Vagina (tissue), 2 donors: ENCODE data around the gene REC8. TPM values are rescaled to one million over a fixed set of nuclear protein-coding genes. Genes with fewer than 3 reads are reported as not detected.

Source experiments
- DNase-seq, 2 donors: peaks; one replicate each; pipeline ENCODE4 v3.0.0-alpha.2; 2017; ENCODE audit errors: extremely low spot score in 2 of 2
- H3K27ac ChIP-seq: fragments of 200-600 bp; sonication (generic); one replicate; pipeline ENCODE4 v1.5.1; 2019
- H3K27me3 ChIP-seq: fragments of 200-600 bp; sonication (generic); one replicate; pipeline ENCODE4 v1.5.1; 2019
- H3K36me3 ChIP-seq, 2 donors: fragments of 200-600 bp; sonication (generic); one replicate each; pipeline ENCODE4 v1.5.1; 2017 to 2019
- H3K4me1 ChIP-seq: fragments of 200-600 bp; sonication (generic); one replicate; pipeline ENCODE4 v1.5.1; 2019
- H3K4me3 ChIP-seq, 2 donors: fragments of 200-600 bp; sonication (generic); 1 replicate in 1 of 2; 2 replicates in 1 of 2; pipeline ENCODE4 v1.5.1; 2016 to 2019
- H3K9me3 ChIP-seq: fragments of 200-600 bp; sonication (generic); one replicate; pipeline ENCODE4 v1.5.1; 2019
- CTCF ChIP-seq, 3 experiments: fragments of 450-650 bp in 2 of 3; fragments of 200-600 bp in 1 of 3; sonication (generic) in 1 of 3; IDR thresholded peaks; one replicate each; pipeline ENCODE4 v1.5.1; 2017 to 2019; ENCODE audit warnings: antibody characterized with exemption in 3 of 3, mild to moderate bottlenecking in 2 of 3, moderate library complexity in 2 of 3
- POLR2A ChIP-seq, 2 donors: fragments of 450-650 bp; IDR thresholded peaks; one replicate each; pipeline ENCODE4 v1.6.1; 2017; ENCODE audit warnings: antibody characterized with exemption in 2 of 2, mild to moderate bottlenecking in 2 of 2, moderate library complexity in 2 of 2
- POLR2AphosphoS5 ChIP-seq, 2 donors: sonication (generic); formaldehyde crosslinking; IDR thresholded peaks; one replicate each; pipeline ENCODE4 v1.9.0; 2017; ENCODE audit warnings: antibody characterized with exemption in 2 of 2, mild to moderate bottlenecking in 2 of 2, low read depth in 1 of 2; ENCODE audit not compliant: insufficient read depth in 1 of 2
- intact Hi-C: fragments of 100-400 bp; cut with DNase I; formaldehyde crosslinking; loops from one replicate; pipeline ENCODE4 v1.15.1; 2023
- total RNA-seq: library from RNA; depleted of rRNA; stranded (reverse); fragments of >200 nt; gene quantifications from one replicate; pipeline ENCODE4 v1.2.3, GENCODE V29; 2016

The REC8 gene
- total RNA-seq, 1 donor from 2014 or later, result 5.9 TPM

- H3K36me3 ChIP-seq, result peaks cover 0 to 40% of the 10 kb centered on the region in 2 donors
- peaks cover 26% of the 10 kb centered on the region for H3K4me1 ChIP-seq
- DNase-seq, result no peak
- no peaks in the 10 kb centered on the region for H3K9me3 ChIP-seq
- intact Hi-C loops, result no loop called here
- no peak overlapping the region for H3K4me3 ChIP-seq
- TF ChIP-seq CTCF (IDR thresholded peaks at IDR 0.05) (no peak), POLR2AphosphoS5 (IDR thresholded peaks at IDR 0.05; ENCODE audit: insufficient read depth in 1 of 2, low read depth in 1 of 2) (no peak), POLR2A (IDR thresholded peaks at IDR 0.05) (no peak)
- H3K27me3 ChIP-seq, result no peaks in the 10 kb centered on the region
- no peak overlapping the region for H3K27ac ChIP-seq
Measured at GRCh38 chr14:24184104-24184970, 12.5 kb downstream of the REC8 start.

- no peak for TF ChIP-seq POLR2A (IDR thresholded peaks at IDR 0.05)
- no peak for TF ChIP-seq CTCF (IDR thresholded peaks at IDR 0.05)
- no peak for TF ChIP-seq POLR2AphosphoS5 (IDR thresholded peaks at IDR 0.05; ENCODE audit: insufficient read depth in 1 of 2, low read depth in 1 of 2)
- Histone ChIP-seq H3K9me3 (no peaks in the 10 kb centered on the region), H3K27me3 (no peaks in the 10 kb centered on the region), H3K27ac (no peak overlapping the region), H3K36me3 (peaks cover 0 to 44% of the 10 kb centered on the region in 2 donors), H3K4me3 (no peak overlapping the region), H3K4me1 (peaks cover 19% of the 10 kb centered on the region)
- no peak for DNase-seq
- intact Hi-C loops, result no loop called here
Measured at GRCh38 chr14:24185026-24185425, 13.1 kb downstream of the REC8 start.

GRCh38 chr14:24185741-24186140 lies 13.9 kb downstream of the REC8 start:
- TF ChIP-seq CTCF (IDR thresholded peaks at IDR 0.05) (no peak), POLR2A (IDR thresholded peaks at IDR 0.05) (no peak), POLR2AphosphoS5 (IDR thresholded peaks at IDR 0.05; ENCODE audit: insufficient read depth in 1 of 2, low read depth in 1 of 2) (no peak)
- Histone ChIP-seq H3K36me3 (peaks cover 0 to 41% of the 10 kb centered on the region in 2 donors), H3K27me3 (no peaks in the 10 kb centered on the region), H3K4me1 (peaks cover 13% of the 10 kb centered on the region), H3K9me3 (no peaks in the 10 kb centered on the region), H3K4me3 (no peak overlapping the region), H3K27ac (no peak overlapping the region)
- DNase-seq, result no peak
- intact Hi-C loops, result no loop called here

GRCh38 chr14:24186831-24187538 lies 15.1 kb downstream of the REC8 start:
- peaks cover 13% of the 10 kb centered on the region for H3K4me1 ChIP-seq

More at GRCh38 chr14:24186831-24187538, 15.1 kb downstream of the REC8 start:
- TF ChIP-seq POLR2A (IDR thresholded peaks at IDR 0.05), result no peak
- TF ChIP-seq CTCF (IDR thresholded peaks at IDR 0.05), result no peak
- no peak for TF ChIP-seq POLR2AphosphoS5 (IDR thresholded peaks at IDR 0.05; ENCODE audit: insufficient read depth in 1 of 2, low read depth in 1 of 2)
- DNase-seq, result no peak
- H3K27me3 ChIP-seq, result no peaks in the 10 kb centered on the region
- H3K4me3 ChIP-seq, result no peak overlapping the region
- no peaks in the 10 kb centered on the region for H3K9me3 ChIP-seq
- no peak overlapping the region for H3K27ac ChIP-seq
- H3K36me3 ChIP-seq, result peaks cover 0 to 44% of the 10 kb centered on the region in 2 donors
- intact Hi-C loops, result no loop called here
